ENCODE results near the gene UGT2B28.
"Not testable (repeated sequence)": the region's sequence is repeated elsewhere in the genome, so short reads cannot be mapped to it uniquely, and the experiment has no call there.

Gene UGT2B28

DNA sequence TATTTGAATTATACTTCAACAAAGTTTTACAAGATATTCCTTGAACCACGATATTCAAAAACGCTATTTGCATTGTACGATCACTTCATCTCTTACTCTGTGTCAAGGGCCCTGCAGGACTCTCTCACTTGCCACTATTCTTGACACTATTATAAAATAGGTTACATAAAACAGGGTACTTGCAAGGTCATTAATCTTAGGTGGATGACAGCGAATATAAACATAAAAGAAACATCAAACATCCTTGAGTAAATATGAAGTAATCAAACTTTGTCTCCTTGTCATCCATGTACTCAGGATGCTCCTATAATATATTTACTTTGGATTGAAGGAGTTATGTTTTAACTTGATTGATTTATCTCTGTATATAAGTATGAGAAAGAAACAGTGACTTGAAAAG, at the start of gene UGT2B28:
Gene UGT2B28 (plus strand): TSS at position 395 of the 400 bp plus-strand sequence. CDS start 26 bp downstream, outside the sequence.
- DNase-seq, result not testable (repeated sequence)

DNA sequence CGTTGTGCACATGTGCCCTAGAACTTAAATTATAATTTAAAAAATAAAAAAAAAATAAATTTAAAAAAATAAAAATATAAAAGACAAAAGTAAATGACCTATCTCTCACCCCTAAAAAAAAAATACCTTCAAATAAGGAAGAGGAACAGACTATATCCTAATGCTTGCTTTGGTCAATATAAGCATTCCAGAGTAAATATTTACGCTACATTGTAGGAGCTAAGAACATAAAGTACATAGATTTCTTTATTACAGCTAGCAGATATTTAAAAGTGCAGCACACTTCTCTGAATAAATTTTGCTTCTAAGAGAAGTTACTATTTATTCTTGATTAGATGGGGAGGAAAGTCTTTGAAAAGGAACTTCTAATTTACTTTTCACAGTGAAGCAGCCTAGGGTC, 41.2 kb upstream of the UGT2B28 start:
- no peak for DNase-seq

DNA sequence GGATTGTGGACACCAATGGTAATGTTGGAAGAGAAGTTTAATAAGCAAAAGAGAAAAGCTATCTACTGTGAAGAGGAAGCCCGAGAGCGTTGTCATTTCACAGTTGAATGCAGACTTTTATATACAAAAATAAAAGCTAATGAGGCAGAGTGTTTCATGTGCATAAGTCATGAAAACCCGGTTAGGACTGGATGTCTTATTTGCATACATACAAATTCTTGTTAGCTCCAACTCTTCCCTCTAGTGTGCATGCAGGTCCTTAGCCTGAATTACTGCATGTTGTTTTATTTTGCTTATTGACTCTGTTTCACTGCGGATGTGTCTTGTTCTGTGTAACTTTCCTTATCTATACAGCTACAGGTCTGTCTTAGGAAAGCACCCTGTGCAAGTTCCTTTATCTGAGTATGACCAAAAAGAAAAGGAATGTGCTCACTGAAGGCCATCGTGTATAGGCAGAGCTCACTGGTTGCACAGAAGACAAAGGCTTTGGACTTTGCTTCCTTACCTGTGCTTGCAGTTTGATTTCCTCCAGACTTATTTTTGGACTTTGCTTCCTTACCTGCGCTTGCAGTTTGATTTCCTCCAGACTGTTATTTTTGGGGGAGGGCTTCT, 40.6 kb upstream of the UGT2B28 start:
- DNase-seq, result no peak

DNA sequence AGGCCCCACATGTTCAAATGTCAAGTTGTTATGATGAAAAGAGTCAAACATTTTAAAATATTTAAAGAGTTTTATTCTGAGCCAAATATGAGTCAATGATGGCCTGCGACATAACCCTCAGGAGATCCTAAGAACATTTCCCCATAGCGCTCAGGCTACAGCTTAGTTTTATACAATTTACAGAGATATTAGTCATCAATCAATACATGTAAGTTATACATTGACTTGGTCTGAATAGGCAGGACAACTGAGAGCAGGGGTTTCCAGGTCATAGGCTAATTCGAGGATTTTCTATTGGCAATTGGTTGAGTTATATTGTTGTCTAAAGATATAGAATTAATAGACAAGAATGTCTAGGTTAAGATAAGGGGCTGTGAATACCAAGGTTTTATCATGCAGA, 39.5 kb upstream of the UGT2B28 start:
- DNase-seq, result not testable (repeated sequence)

DNA sequence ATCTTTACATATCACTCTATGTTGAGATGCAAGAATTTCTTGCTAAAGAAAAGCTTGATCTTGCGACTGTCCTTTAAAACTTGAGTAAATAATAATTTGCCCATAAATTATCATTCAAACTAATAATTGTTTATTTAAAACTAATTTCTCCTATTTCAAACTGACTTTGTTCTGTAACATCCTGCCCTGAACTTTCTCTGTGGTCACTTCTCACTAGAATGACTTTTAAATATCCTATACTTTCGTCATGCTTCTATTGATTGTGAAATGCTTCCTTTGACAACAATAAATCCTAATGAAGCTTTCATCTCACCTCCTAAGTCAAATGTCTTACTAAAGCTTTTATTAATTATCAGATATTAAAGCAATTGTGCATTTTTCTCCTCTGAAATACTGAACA, 38.5 kb upstream of the UGT2B28 start:
- not testable (repeated sequence) for DNase-seq

DNA sequence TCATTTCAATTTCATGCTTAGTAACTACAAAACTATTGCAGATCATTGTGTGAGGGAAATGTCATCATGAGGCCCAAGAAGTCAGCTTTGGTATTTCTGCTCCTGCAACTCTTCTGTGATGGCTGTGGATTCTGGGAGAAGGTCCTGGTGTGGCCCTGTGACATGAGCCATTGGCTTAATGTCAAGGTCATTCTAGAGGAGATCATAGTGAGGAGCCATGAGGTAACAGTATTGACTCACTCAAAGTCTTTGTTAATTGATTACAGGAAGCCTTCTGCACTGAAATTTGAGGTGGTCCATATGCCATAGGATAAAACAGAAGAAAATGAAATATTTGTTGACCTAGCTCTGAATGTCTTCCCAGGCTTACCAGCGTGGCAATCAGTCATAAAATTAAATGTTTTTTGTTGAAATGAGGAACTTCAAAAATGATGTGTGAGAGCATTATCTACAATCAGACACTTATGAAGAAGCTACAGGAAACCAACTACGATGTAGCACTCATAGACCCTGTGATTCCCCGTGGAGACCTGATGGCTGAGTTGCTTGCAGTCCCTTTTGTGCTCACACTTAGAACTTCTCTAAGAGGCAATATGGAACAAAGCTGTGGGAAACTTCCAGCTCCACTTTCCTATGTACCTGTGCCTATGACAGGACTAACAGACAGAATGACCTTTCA, 37.6 kb upstream of the UGT2B28 start:
- DNase-seq, result not testable (repeated sequence)

DNA sequence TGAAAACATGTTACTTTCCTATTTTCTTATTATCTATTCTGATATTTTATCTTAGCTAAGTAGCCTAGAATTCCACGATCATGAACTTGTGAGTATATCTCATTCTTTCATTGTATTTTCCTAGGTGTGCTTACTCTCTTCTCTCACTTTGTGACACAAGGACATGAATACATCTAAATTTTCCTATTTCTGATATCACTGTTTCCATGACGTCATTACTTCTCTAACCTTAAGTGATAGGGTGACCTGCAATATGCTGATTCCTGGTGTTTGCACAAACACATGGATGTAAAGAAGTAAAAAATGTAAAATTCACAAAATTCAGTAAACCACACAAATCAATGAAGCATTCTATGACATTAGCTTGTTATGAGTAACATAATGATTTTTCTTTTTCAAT, 29.4 kb upstream of the UGT2B28 start:
- DNase-seq, result not testable (repeated sequence)

DNA sequence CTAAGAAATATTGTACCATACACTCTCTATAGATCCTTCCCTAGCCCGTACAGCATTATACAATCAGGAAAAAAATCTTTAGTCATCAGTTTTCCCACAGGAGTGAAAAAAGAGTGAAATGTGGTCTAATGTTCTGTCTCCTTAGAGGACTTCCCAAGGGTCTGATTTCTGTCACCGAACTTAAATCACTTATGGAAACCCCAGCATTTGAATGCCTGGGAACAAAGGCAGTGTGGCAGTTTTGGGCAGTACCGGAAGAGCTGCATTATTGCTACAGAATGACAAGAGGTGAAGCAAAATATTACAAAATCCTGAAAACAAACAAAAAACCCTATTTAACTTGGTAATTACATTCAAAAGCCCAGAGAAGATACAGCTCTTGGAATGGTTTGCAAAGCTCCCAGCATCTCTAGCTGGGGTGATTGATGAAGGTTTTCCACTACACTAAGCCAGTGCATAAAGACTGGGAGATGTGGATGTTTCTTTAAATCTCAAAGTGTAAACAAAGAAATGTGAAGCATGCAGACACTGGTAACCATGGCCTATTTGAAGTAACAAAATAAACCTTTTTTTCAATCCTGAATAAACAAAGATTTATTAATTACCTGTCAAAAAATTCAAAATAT, 27.0 kb upstream of the UGT2B28 start:
- not testable (repeated sequence) for DNase-seq

DNA sequence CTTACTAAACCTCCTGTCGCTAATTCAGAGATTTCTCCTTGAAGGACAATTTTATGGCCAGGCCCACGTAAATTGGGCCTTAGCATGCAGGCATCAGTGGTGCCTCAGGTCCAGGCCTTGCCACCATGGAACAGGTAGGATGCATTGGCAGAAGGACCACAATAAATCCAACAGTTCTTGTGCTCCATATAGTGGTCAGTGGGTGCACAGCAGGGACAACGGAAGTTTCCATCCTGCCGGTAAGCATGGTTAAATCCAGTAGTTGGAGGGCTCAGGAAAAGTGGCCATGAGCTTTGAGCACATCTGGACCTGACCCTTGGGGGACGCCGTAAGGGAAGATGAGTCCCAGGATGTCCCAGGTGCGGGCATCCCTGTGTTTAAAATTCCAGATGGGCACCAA, 11.7 kb upstream of the UGT2B28 start:
- not testable (repeated sequence) for DNase-seq

DNA sequence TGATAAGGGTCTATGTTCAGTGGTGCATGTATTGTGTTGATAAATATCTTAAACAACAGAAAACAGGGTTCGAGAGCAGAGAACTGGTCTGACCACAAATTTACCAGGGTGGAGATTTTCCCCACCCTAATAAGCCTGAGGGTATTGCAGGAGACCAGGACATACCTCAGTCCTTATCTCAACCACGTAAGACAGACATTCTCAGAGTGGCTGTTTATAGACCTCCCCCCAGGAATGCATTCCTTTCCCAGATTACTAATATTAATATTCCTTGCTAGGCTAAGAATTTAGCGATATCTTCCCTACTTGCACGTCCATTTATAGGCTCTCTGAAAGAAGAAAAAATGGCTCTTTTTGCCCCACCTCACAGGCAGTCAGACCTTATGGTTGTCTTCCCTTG, 16.1 kb downstream of the UGT2B28 start:
- DNase-seq, result not testable (repeated sequence)

DNA sequence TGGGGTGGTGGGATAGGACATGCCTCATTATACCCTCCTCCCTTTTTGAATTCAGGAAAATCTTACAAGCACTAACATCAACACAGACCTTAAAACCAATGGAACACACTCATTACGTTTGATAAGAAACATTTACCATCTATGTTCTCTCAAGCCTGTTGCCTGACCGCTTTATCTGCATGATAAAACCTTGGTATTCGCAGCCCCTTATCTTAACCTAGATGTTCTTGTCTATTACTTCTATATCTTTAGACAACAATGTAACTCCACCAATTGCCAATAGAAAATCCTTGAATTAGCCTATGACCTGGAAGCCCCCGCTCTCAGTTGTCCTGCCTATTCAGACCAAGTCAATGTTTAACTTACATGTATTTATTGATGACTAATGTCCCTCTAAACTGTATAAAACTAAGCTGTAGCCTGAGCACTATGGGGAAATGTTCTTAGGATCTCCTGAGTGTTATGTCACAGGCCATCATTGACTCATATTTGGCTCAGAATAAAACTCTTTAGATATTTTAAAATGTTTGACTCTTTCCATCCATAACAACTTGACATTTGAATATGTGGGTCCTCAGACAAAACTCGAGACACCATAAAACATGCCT, 28.3 kb downstream of the UGT2B28 start:
- DNase-seq, result not testable (repeated sequence)

DNA sequence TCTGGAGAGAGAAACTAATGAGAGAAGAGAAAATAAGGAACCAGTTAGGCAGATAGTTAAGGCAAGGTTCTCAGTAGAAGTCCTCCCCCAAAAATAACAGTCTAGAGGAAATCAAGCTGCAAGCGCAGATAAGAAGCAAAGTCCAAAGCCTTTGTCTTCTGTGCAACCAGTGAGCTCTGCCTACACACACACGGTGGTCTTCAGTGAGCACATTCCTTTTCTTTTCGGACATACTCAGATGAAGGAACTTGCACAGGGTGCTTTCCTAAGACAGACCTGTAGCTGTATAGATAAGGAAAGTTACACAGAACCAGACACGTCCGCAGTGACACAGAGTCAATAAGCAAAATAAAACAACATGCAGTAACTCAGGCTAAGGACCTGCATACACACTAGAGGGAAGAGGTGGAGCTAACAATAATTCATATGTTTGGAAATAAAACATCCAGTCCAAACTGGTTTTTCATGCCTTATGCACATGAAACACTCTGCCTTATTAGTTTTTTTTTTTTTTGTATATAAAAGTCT, 29.3 kb downstream of the UGT2B28 start:
- not testable (repeated sequence) for DNase-seq

DNA sequence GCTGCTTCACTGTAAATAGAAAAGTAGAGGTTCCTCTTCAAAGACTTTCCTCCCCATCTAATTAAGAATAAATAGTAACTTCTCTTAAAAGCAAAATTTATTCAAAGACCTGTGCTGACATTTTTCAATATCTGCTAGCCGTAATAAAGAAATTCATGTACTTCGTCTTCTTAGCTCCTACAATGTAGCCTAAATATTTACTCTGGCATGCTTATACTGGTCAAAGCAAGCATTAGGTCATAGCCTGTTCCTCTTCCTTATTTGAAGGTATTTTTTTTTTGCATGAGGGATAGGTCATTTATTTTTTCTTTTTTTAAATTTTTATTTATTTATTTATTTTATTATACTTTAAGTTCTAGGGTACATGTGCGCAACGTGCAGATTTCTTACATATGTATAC, 30.0 kb downstream of the UGT2B28 start:
- not testable (repeated sequence) for DNase-seq

DNA sequence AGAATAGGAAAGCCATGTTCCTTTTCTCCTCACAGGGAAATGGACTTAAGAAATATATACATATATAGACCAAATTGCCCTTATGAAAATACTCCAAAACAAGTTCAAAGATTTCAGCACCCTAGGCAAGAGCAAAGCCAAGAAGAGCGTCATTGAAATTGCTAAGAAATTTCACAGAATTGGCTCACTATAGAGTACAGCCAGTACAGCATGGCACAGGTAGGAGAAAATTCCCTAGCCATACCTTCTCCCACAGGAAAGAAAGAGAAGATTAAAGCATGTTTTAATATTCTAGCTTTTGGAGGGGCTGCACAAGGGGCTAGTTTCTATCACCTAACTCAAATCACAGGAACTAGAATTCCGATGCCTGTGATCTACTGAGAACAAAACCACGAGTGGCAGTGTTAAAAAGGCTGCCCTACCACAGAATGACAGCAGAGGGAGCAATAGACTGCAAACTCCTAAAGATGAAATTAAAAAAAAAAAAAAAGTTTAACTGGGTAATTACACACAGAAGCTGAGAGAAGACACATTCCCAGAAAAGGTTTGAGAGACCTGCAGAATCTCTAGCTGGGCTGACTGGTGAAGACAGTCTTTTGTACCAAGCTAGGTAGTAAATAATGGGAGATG, 37.5 kb downstream of the UGT2B28 start:
- peak in 1 of 2 experiments; percentile 10 for DNase-seq

DNA sequence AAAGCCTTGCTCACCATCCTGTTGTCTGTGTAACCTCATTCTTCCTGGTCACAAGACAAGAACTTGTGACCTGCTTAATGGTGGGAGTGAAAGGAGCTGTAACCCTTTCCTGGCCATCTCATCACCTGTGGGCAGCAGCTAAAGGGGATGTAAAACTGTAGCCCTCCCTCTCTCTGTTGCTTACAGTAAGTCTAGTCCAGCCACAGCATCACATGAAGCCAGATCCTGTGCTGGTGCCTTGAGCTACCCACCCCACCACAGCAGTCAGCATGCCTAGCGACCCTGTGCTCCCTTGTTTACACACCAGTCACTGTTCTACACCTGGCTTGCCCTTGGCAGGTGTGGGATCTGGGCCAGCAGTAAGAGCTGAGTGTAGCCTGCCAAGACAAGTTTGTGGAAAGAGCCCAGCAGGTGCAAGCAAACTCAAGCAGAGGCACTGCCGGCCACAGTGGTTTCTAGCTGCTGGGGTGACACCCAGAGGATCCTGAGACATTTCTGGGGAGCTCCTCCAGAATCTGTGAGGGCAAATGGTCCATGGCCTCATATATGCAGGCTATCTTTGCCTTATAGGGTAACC, 41.0 kb downstream of the UGT2B28 start:
- DNase-seq, result no peak

DNA sequence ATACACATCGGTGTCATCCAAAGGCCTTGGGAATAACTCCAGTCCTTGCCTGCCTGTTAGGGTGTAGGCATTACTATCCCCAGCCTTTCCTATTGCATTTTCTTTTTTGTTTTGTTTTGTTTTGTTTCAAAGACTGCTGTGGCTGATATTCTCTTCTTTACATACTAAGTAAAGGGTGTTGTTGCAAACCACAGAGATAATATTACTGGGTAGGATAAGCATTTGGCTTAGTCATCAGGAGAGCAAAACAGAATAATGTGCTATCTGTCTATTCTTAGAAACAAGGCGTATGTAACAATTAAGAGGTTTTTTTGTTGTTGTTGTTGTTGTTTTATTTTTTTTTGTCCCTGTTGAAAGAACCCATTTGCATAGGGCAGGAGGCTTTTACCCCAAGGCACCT, 41.8 kb downstream of the UGT2B28 start:
- no peak for DNase-seq

DNA sequence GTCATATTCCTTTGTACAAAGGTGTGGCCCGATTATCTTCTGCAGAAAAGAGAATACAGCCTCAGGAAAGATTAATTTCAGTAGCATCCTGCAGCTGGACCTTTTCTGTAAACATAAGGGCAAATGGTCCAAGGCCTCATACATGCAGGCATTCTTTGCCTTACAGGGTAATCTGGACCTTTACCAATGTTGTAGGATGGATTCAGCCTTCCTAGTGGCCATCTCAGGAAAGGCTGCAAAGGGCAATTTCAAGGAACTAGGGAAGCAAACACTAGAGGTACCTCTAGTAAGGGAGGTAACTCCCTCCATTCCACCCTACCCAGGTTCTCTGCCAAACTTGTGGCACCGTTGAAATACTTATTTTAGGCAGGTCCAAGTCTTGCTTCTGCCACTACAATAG, 43.0 kb downstream of the UGT2B28 start:
- DNase-seq, result no peak

DNA sequence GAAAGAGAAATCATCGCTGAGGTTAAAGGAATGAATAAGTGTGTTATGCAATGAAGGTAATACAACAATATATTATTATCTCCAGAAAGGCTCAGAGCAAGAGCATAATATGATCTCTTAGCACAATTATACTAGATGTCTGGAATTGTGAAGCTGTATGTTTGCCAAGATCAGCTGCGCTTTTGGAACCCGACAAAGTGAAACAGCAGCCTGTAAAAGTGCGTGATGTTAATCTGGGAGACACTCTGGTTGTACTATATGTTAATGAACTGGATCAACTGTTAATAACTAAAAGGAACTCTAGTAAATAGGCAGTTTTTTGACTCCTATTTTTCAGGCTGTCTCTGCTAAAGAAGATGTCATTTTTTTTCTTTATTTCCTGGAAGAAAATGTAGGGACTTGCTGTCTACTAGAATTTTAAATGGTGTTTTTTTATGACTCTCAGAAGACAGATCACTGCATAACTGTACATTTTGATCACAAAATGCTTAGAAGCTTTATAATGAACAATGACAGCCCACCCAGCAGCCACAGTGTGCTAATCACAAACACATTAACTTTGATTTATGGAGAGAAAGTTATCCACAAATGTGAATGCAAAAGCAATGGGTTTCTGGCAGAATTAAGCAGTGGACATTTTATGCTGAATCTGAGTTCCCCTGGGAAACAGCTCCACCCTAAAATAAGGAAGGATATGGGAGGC, 50.2 kb downstream of the UGT2B28 start:
- no peak for DNase-seq

DNA sequence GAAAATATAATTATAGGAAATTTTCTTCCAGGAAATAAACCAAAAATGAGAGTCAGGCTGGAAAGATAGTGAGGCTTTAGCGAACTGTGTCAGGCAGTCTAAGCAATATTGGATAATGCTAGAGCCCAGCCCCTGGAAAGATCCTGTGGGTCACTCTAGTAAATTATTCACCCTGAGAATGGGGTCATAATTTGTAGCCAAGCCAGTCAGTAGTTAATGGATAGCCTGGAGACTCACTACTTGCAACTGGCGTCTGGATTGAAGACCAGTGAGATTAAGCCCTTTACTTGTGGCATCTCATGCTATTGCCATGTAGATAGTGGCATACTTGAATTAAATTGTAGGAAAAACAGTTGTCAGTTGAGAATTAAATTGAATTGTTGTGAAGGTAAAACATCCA, 51.0 kb downstream of the UGT2B28 start:
- DNase-seq, result not testable (repeated sequence)

DNA sequence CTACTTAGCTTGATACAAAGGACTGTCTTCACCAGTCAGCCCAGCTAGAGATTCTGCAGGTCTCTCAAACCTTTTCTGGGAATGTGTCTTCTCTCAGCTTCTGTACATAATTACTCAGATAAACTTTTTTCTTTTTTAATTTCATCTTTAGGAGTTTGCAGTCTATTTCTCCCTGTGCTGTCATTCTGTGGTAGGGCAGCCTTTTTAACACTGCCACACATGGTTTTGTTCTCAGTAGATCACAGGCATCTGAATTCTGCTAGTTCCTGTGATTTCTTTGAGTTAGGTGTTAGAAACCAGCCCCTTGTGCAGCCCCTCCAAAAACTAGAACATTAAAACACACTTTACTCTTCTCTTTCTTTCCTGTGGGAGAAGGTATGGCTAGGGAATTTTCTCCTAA, 55.2 kb downstream of the UGT2B28 start:
- DNase-seq, result not testable (repeated sequence)

DNA sequence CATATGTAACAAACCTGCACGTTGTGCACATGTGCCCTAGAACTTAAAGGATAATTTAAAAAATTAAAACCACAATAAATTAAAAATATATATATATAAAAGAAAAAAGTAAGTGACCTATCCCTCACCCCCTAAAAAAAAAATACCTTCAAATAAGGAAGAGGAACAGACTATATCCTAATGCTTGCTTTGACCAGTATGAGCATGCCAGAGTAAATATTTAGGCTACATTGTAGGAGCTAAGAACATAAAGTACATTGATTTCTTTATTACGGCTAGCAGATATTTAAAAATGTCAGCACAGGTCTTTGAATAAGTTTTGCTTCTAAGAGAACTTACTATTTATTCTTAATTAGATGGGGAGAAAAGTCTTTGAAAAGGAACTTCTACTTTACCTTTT, 62.8 kb downstream of the UGT2B28 start:
- DNase-seq, result not testable (repeated sequence)

Data from activated T-cell treated with anti-CD3 and anti-CD28 coated beads, Interleukin-2, amount 50 U/mL, for 48 hours (primary cell).